Adrenal gland (tissue), 5 donors: ENCODE measurements around the gene PPP1R15A.

ENCODE experiments used
- POLR2A ChIP-seq, 2 donors: fragments of 450-650 bp; IDR thresholded peaks; one replicate each; pipeline ENCODE4 v1.6.1; 2017; ENCODE audit warnings: antibody characterized with exemption in 2 of 2, mild to moderate bottlenecking in 2 of 2, moderate library complexity in 1 of 2
- TF ChIP-seq, protein P1 (sequence below), 6 experiments: fragments of 450-650 bp in 4 of 6; fragments of 200-600 bp in 2 of 6; sonication (generic) in 1 of 6; IDR thresholded peaks; 1 replicate in 5 of 6; 2 replicates in 1 of 6; pipeline versions ENCODE4 v1.5.1 to v1.8.0; 2016 to 2021; ENCODE audit warnings: antibody characterized with exemption in 6 of 6, mild to moderate bottlenecking in 2 of 6, moderate library complexity in 1 of 6
- donor health status: DM: no; HTN: no; CAD: no.

DNA sequence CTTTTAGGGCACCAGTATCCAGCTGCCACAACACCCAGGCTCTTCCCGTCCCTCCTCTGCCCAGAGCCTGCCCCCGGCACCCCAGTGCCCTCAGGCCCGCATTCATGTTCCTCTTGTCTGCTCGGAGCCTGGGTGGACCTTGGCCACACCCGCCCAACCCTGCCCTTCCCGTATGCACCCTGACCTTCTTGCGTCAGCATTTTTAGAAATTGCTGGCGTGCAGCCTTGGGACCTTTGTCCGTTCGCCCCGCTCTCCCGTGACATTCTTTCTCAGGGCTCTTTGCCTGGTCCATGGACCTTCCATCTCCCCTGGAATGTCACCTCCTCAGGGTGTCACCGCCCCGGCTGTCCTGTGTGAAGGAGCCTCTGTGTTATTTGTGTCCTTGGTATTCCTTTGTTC, 35.5 kb downstream of the PPP1R15A start:
- no peak for TF ChIP-seq POLR2A (IDR thresholded peaks at IDR 0.05)
- TF ChIP-seq, protein P1, sequence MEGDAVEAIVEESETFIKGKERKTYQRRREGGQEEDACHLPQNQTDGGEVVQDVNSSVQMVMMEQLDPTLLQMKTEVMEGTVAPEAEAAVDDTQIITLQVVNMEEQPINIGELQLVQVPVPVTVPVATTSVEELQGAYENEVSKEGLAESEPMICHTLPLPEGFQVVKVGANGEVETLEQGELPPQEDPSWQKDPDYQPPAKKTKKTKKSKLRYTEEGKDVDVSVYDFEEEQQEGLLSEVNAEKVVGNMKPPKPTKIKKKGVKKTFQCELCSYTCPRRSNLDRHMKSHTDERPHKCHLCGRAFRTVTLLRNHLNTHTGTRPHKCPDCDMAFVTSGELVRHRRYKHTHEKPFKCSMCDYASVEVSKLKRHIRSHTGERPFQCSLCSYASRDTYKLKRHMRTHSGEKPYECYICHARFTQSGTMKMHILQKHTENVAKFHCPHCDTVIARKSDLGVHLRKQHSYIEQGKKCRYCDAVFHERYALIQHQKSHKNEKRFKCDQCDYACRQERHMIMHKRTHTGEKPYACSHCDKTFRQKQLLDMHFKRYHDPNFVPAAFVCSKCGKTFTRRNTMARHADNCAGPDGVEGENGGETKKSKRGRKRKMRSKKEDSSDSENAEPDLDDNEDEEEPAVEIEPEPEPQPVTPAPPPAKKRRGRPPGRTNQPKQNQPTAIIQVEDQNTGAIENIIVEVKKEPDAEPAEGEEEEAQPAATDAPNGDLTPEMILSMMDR (IDR thresholded peaks at IDR 0.05): no peak
